ENCODE results near the gene BRINP1.

Gene BRINP1

GRCh38 chr9:119368179-119368578, 1.1 kb downstream of the BRINP1 start:
- peaks cover 14% of the 10 kb centered on the region for H3K27me3 ChIP-seq (ENCODE audit: control insufficient read depth, insufficient read depth, low read length)
- H3K36me3 ChIP-seq (ENCODE audit: control insufficient read depth, insufficient read depth, low read length) = no peaks in the 10 kb centered on the region
- no peak overlapping the region for H3K27ac ChIP-seq (ENCODE audit: low read depth, low read length)
- H3K4me1 ChIP-seq (ENCODE audit: control insufficient read depth, insufficient read depth, low read length) = no peaks in the 10 kb centered on the region
- H3K9ac ChIP-seq (ENCODE audit: low read length) = no peak overlapping the region
- H3K4me3 ChIP-seq (ENCODE audit: low read length) = peak overlapping the region; percentile 12

- peaks cover 14% of the 10 kb centered on the region for H3K27me3 ChIP-seq (ENCODE audit: control insufficient read depth, insufficient read depth, low read length)
- no peak overlapping the region for H3K9ac ChIP-seq (ENCODE audit: low read length)
- H3K4me1 ChIP-seq (ENCODE audit: control insufficient read depth, insufficient read depth, low read length) = no peaks in the 10 kb centered on the region
- H3K27ac ChIP-seq (ENCODE audit: low read depth, low read length) = no peak overlapping the region
- H3K36me3 ChIP-seq (ENCODE audit: control insufficient read depth, insufficient read depth, low read length) = no peaks in the 10 kb centered on the region
- H3K4me3 ChIP-seq (ENCODE audit: low read length) = no peak overlapping the region
These were observed 1.6 kb downstream of the BRINP1 start for GRCh38 chr9:119367683-119368075.

DNA sequence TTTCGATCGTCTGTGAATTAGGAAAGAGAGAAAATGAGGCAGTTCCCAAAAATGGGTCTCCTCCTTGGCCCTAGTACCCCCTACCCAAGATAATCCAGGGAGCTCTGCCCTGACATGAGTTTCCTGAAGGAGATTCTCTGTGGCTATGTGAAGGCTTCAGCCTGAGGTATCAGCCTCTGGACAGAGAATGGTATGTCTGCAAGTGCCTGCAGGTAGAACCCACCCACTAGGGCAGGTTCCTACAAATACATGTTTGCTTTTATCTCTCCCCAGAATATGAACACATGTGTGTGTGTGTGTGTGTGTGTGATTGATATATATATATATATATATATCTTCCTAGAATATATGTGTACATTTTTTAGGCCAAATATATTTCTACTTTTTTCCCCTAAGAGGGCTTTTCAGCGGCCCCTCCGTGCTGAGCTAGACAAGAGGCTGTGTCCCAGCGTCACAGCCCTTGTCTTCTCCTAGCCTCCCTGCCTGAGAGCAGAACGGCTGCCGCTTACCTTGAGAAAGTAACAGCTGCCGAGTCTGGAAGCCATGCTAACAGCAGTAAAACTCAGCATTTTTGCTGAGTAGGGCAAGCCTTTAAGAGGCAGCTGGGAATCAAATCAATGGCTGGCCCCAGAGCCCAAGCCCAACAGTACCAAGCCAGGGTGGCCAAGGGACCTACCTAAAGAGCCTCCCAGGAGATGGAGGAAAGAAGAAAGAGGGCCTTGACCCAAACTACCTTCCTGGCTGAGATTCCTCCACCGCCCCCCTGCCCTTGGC, 2.1 kb downstream of the BRINP1 start:
- Histone ChIP-seq H3K9ac (ENCODE audit: low read length) (no peak overlapping the region), H3K27ac (ENCODE audit: low read depth, low read length) (no peak overlapping the region), H3K27me3 (ENCODE audit: control insufficient read depth, insufficient read depth, low read length) (peaks cover 14% of the 10 kb centered on the region), H3K36me3 (ENCODE audit: control insufficient read depth, insufficient read depth, low read length) (no peaks in the 10 kb centered on the region), H3K4me3 (ENCODE audit: low read length) (no peak overlapping the region), H3K4me1 (ENCODE audit: control insufficient read depth, insufficient read depth, low read length) (no peaks in the 10 kb centered on the region)

DNA sequence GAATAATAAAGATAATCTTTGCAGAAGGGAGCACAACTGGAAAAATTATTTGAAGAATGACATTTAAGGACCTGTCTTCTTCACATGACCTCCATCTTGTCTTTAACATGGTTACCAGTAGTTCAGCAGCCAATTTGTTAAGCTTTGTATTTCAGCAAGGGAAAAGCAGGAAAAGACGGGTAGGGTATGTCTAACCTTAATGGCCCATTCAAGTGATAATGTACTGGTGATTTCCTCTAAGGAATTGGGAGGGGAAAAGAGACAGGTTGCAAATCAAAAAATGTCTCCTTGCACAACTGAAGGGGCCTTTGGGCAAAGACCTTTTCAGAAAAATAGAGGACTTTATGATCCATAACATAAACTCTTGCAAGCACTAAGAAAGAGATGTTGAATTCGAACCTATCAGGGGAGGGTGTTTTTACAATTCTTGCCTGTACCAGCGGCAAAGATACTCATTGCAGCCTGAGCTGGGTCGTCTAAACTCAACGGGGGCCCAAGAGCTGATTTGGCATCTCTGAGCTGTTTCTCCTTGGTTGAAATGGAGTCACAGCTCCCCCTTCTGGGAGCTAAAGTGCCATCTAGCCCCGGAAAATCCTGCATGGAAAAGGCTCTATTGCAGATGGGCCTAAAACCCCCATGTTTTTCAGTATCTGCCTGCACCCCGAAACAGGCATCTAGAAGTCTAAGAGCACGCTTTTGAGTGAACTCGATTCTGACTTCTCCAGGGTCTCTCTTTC, 3.8 kb downstream of the BRINP1 start:
- H3K36me3 ChIP-seq (ENCODE audit: control insufficient read depth, insufficient read depth, low read length) = no peaks in the 10 kb centered on the region
- peaks cover 14% of the 10 kb centered on the region for H3K27me3 ChIP-seq (ENCODE audit: control insufficient read depth, insufficient read depth, low read length)
- no peak overlapping the region for H3K9ac ChIP-seq (ENCODE audit: low read length)
- H3K4me3 ChIP-seq (ENCODE audit: low read length) = no peak overlapping the region
- H3K4me1 ChIP-seq (ENCODE audit: control insufficient read depth, insufficient read depth, low read length) = no peaks in the 10 kb centered on the region
- H3K27ac ChIP-seq (ENCODE audit: low read depth, low read length) = no peak overlapping the region

DNA sequence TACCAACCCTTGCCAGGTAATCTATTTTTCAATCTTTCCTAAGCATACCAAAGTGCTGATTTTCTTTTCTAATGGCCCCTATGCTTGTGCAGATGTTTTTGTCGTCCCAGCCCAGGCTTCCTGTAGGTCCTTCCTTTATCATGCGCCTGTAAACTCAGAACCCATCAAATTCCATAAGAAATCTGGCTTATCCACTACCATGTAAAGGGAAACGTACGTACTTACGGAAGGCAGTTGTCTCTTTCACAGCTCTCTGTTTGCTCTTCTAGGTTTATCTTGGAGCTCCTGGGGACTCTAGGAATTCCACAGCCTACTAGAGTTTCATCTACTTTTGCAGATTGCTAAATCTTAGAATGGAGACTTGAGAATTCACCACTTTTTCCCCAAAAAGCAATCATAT, 9.0 kb downstream of the BRINP1 start:
- Histone ChIP-seq H3K27me3 (ENCODE audit: control insufficient read depth, insufficient read depth, low read length) (no peaks in the 10 kb centered on the region), H3K4me3 (ENCODE audit: low read length) (no peak overlapping the region), H3K9ac (ENCODE audit: low read length) (no peak overlapping the region), H3K36me3 (ENCODE audit: control insufficient read depth, insufficient read depth, low read length) (no peaks in the 10 kb centered on the region), H3K4me1 (ENCODE audit: control insufficient read depth, insufficient read depth, low read length) (no peaks in the 10 kb centered on the region), H3K27ac (ENCODE audit: low read depth, low read length) (no peak overlapping the region)

DNA sequence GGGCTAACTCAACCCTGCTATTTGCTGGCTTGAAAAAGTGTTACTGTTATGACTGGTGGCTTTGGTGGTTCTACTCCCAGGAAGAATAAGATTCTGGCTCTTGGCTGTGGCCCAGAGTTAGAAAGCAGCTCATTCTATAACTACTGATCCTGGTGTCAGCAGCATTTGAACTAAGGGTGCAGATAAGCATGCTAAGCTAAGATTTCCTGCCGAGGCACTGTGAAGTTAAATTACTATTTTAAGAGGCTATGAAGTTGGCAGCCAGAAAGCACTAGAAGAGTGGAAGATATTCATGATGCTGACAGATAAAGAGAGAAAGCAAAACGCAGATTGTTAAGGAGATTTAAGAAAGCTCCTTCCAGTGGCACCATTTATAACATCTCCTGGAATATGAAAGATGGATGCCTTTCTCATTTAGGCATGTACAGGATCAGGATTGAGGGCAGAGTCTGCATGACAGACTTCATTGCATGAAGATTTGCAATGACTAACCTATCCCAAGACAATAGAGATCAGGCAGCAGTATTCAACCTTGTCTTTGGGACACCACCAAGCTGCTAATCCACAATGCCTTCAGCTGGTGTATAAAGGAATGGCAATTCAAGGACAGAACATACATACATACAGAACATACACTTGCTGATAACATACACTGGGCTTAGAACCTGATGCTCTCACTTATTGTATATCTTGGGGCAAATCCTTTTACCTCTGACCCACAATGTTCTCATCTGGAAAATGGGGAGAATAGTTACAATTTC, 11.7 kb downstream of the BRINP1 start:
- Histone ChIP-seq H3K36me3 (ENCODE audit: control insufficient read depth, insufficient read depth, low read length) (no peaks in the 10 kb centered on the region), H3K27me3 (ENCODE audit: control insufficient read depth, insufficient read depth, low read length) (no peaks in the 10 kb centered on the region), H3K4me3 (ENCODE audit: low read length) (no peak overlapping the region), H3K4me1 (ENCODE audit: control insufficient read depth, insufficient read depth, low read length) (no peaks in the 10 kb centered on the region), H3K9ac (ENCODE audit: low read length) (no peak overlapping the region), H3K27ac (ENCODE audit: low read depth, low read length) (no peak overlapping the region)

DNA sequence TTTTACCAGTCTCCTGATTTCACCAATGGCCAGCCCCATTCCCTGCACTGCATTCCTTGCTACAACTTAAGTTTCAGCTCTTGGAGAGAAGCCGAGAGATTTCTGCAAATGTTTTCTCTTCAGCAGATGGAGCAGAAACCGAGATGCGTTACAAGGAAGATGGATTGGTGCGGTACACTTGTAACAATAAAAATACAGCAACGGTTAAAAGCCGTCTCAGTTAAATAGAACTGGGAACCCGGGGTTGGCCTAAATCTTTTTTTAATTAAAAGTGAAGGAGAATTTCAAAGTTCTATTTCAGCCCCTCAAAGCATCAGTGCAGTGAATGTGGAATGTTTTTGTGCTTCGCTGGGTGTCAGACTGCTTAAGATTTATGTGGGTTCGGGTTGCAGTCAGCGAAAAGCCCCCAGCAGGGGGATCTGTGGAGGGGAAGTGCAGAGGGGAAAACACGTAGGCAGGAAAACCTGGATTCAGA, 19.8 kb downstream of the BRINP1 start:
- no peak overlapping the region for H3K27ac ChIP-seq (ENCODE audit: low read depth, low read length)
- no peaks in the 10 kb centered on the region for H3K36me3 ChIP-seq (ENCODE audit: control insufficient read depth, insufficient read depth, low read length)
- no peaks in the 10 kb centered on the region for H3K27me3 ChIP-seq (ENCODE audit: control insufficient read depth, insufficient read depth, low read length)
- H3K4me1 ChIP-seq (ENCODE audit: control insufficient read depth, insufficient read depth, low read length) = no peaks in the 10 kb centered on the region
- no peak overlapping the region for H3K9ac ChIP-seq (ENCODE audit: low read length)
- no peak overlapping the region for H3K4me3 ChIP-seq (ENCODE audit: low read length)

GRCh38 chr9:119343059-119343990, 25.9 kb downstream of the BRINP1 start:
- no peaks in the 10 kb centered on the region for H3K36me3 ChIP-seq (ENCODE audit: control insufficient read depth, insufficient read depth, low read length)
- no peaks in the 10 kb centered on the region for H3K4me1 ChIP-seq (ENCODE audit: control insufficient read depth, insufficient read depth, low read length)
- H3K4me3 ChIP-seq (ENCODE audit: low read length) = no peak overlapping the region
- no peak overlapping the region for H3K9ac ChIP-seq (ENCODE audit: low read length)
- no peak overlapping the region for H3K27ac ChIP-seq (ENCODE audit: low read depth, low read length)
- no peaks in the 10 kb centered on the region for H3K27me3 ChIP-seq (ENCODE audit: control insufficient read depth, insufficient read depth, low read length)

- no peak overlapping the region for H3K27ac ChIP-seq (ENCODE audit: low read depth, low read length)
- no peaks in the 10 kb centered on the region for H3K36me3 ChIP-seq (ENCODE audit: control insufficient read depth, insufficient read depth, low read length)
- H3K4me3 ChIP-seq (ENCODE audit: low read length) = no peak overlapping the region
- no peaks in the 10 kb centered on the region for H3K27me3 ChIP-seq (ENCODE audit: control insufficient read depth, insufficient read depth, low read length)
- H3K9ac ChIP-seq (ENCODE audit: low read length) = no peak overlapping the region
- no peaks in the 10 kb centered on the region for H3K4me1 ChIP-seq (ENCODE audit: control insufficient read depth, insufficient read depth, low read length)
These were observed 30.2 kb downstream of the BRINP1 start for GRCh38 chr9:119339056-119339455.

DNA sequence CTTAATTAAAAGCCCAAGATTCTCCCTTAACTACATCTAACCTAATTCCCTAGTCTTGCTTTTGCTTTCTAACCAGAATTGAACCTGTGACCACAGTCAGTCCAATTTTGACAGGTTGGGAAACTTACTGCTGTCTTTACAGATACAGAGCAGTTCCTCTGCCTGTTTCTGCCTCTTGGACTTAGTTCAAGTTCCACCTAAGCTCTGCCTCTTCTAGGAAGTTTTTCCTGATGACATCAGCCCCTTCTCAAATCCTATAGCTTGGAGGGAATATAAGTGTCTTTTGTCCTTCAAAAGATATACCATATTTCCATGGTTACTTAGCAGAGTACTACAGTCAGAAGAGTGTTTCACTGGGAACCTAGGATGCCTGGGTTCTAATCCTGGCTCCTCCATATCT, 31.7 kb downstream of the BRINP1 start:
- no peak overlapping the region for H3K9ac ChIP-seq (ENCODE audit: low read length)
- H3K4me3 ChIP-seq (ENCODE audit: low read length) = no peak overlapping the region
- no peaks in the 10 kb centered on the region for H3K36me3 ChIP-seq (ENCODE audit: control insufficient read depth, insufficient read depth, low read length)
- no peaks in the 10 kb centered on the region for H3K4me1 ChIP-seq (ENCODE audit: control insufficient read depth, insufficient read depth, low read length)
- no peak overlapping the region for H3K27ac ChIP-seq (ENCODE audit: low read depth, low read length)
- no peaks in the 10 kb centered on the region for H3K27me3 ChIP-seq (ENCODE audit: control insufficient read depth, insufficient read depth, low read length)

GRCh38 chr9:119334745-119335144, 34.5 kb downstream of the BRINP1 start:
- Histone ChIP-seq H3K4me1 (ENCODE audit: control insufficient read depth, insufficient read depth, low read length) (no peaks in the 10 kb centered on the region), H3K27ac (ENCODE audit: low read depth, low read length) (no peak overlapping the region), H3K27me3 (ENCODE audit: control insufficient read depth, insufficient read depth, low read length) (no peaks in the 10 kb centered on the region), H3K9ac (ENCODE audit: low read length) (no peak overlapping the region), H3K36me3 (ENCODE audit: control insufficient read depth, insufficient read depth, low read length) (no peaks in the 10 kb centered on the region), H3K4me3 (ENCODE audit: low read length) (no peak overlapping the region)

Data from rectal smooth muscle tissue (tissue), 1 donor.